OCI-LY7 (cell line): Measurements from ENCODE around the gene SRGAP3. TPM values are rescaled to one million over a fixed set of nuclear protein-coding genes. Genes with fewer than 3 reads are reported as not detected.

Experiments
- BruUV-seq: library from RNA; stranded (reverse); fragments of 400-500 nt; replicated peaks from 2 replicates; lab custom pipeline; 2021; lab: Mats Ljungman, UMichigan
- CTCF ChIA-PET: fragments of 300-600 bp; sonication (Branson Sonifier 250); formaldehyde crosslinking; loops from one replicate; lab custom pipeline; 2022; ENCODE audit warnings: antibody characterized with exemption; ENCODE audit not compliant: unreplicated experiment; lab: Charles Lee
- POLR2A ChIA-PET: fragments of 300-600 bp; sonication (Branson Sonifier 250); formaldehyde crosslinking; loops from one replicate; lab custom pipeline; 2022; ENCODE audit warnings: antibody characterized with exemption; lab: Charles Lee
- DNase-seq: peaks from one replicate; pipeline ENCODE4 v3.0.0-alpha.2; 2015; ENCODE audit warnings: low spot score
- H2AFZ ChIP-seq: fragments of 200-600 bp; sonication (generic), shearing (Covaris generic); 2 replicates; pipeline ENCODE4 v1.6.1; 2014; ENCODE audit warnings: mild to moderate bottlenecking, antibody characterized with exemption, low read length, moderate library complexity
- H3K27ac ChIP-seq: fragments of 200-600 bp; sonication (generic); 2 replicates; pipeline ENCODE4 v1.5.1; 2014; ENCODE audit warnings: mixed run types, low read depth, mild to moderate bottlenecking, moderate library complexity, low read length, inconsistent platforms; ENCODE audit not compliant: poor library complexity, severe bottlenecking
- H3K36me3 ChIP-seq: fragments of 200-600 bp; sonication (generic); 2 replicates; pipeline ENCODE4 v1.6.1; 2014; ENCODE audit warnings: mild to moderate bottlenecking, antibody characterized with exemption, low read length, moderate library complexity, mixed read lengths; ENCODE audit not compliant: insufficient read depth
- H3K4me1 ChIP-seq: fragments of 200-600 bp; sonication (generic); 2 replicates; pipeline ENCODE4 v1.5.1; 2014; ENCODE audit warnings: mild to moderate bottlenecking, low read length; ENCODE audit not compliant: insufficient read depth, poor library complexity, severe bottlenecking
- H3K4me2 ChIP-seq: fragments of 200-600 bp; sonication (generic); 2 replicates; pipeline ENCODE4 v1.6.1; 2014; ENCODE audit warnings: mild to moderate bottlenecking, low read length
- H3K4me3 ChIP-seq: fragments of 200-600 bp; sonication (generic); 2 replicates; pipeline ENCODE4 v1.5.1; 2014; ENCODE audit warnings: mild to moderate bottlenecking, low read depth, low read length; ENCODE audit not compliant: poor library complexity, severe bottlenecking
- H3K79me2 ChIP-seq: fragments of 200-600 bp; sonication (generic); 2 replicates; pipeline ENCODE4 v1.6.1; 2016; ENCODE audit warnings: low read depth, mild to moderate bottlenecking, low read length, moderate library complexity, mixed read lengths; ENCODE audit not compliant: insufficient read depth
- H3K9me2 ChIP-seq: fragments of 200-600 bp; sonication (generic); 2 replicates; pipeline ENCODE4 v1.6.1; 2016; ENCODE audit warnings: mild to moderate bottlenecking, low read length, mixed read lengths; ENCODE audit not compliant: insufficient read depth
- H3K9me3 ChIP-seq: fragments of 200-600 bp; sonication (generic); 2 replicates; pipeline ENCODE4 v1.6.1; 2014; ENCODE audit warnings: mild to moderate bottlenecking, mixed run types, low read length, mixed read lengths
- H4K20me1 ChIP-seq: fragments of 200-600 bp; sonication (generic); 2 replicates; pipeline ENCODE4 v1.6.1; 2014; ENCODE audit warnings: mild to moderate bottlenecking, antibody characterized with exemption, low read length, moderate library complexity, mixed read lengths; ENCODE audit not compliant: insufficient read depth
- EZH2phosphoT487 ChIP-seq: fragments of 200-600 bp; sonication (generic); IDR thresholded peaks from 2 replicates; pipeline ENCODE4 v1.6.1; 2018; ENCODE audit warnings: low read depth, borderline replicate concordance, mild to moderate bottlenecking, mixed run types, antibody characterized with exemption, low read length, moderate library complexity, mixed read lengths
- intact Hi-C: fragments of 100-400 bp; cut with micrococcal nuclease; formaldehyde crosslinking; loops from one replicate; pipeline ENCODE4 v1.10.0; 2022; ENCODE audit not compliant: unreplicated experiment
- total RNA-seq, 2 experiments: library from RNA; depleted of rRNA in 1 of 2; stranded (reverse); fragments of >200 nt in 1 of 2; shearing (Covaris generic) in 1 of 2; gene quantifications; 2 replicates each; pipeline ENCODE4 v1.2.3, GENCODE V29; 2014 to 2022
- TF ChIP-seq, protein P1 (sequence below): fragments of 200-600 bp; sonication (generic); conservative IDR thresholded peaks from 2 replicates; pipeline ENCODE4 v1.5.1; 2014; ENCODE audit warnings: mild to moderate bottlenecking, antibody characterized with exemption, low read length, moderate library complexity, mixed read lengths

The SRGAP3 gene
- total RNA-seq, 2 experiments from 2014 or later, result 1.5 to 1.7 TPM

DNA sequence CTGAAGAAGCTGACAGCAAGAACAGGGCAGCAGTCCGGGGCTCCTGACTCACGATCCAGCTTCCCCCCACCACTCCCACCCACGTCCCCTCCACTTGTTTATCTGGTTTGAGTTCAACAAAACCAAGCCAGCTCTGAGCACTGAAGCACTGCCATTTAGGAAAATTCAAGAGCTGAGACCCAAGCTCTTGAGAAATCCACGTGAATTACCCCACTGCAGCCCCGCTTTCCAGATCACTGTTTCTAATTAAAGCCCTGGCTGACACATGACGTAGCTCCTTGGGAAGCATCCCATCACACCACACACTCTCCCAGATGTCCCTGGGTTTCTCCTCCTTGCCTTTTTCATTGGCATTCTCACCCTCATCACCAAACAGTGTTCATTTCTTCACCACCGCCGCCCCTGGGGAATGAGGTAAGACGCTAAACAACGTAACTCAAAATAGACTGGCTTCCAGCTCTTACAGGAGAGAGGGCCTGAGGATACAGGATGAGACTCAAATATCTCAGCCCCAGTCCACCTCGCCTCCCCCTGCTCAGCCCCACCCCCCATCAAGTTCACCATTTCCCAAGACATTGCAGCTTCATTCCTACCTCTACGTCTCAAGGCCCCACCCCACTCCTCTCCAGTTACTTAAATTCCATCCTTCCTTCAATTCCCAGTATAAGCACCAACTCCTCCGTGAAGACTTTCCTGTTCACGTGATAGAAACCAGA is 95.4 kb downstream of the SRGAP3 start:
- Histone ChIP-seq H3K4me3 (no peak overlapping the region), H3K79me2 (no peaks in the 10 kb centered on the region), H2AFZ (no peak overlapping the region), H3K36me3 (no peaks in the 10 kb centered on the region), H4K20me1 (no peaks in the 10 kb centered on the region), H3K9me3 (no peaks in the 10 kb centered on the region), H3K4me1 (no peaks in the 10 kb centered on the region), H3K4me2 (no peak overlapping the region), H3K9me2 (no peaks in the 10 kb centered on the region), H3K27ac (no peak overlapping the region)
- no TSS peak for BruUV-seq
- POLR2A ChIA-PET, result interaction anchor here (0.6 to 0.7 kb wide), 2 partner anchors 78 to 327 kb away, joined by 3 to 4 read pairs; no protein-coding TSS in a partner anchor
- intact Hi-C loops, result no loop called here
- DNase-seq, result no peak
- CTCF ChIA-PET, result no interaction called here
- TF ChIP-seq EZH2phosphoT487, result no peak
- TF ChIP-seq, protein P1, sequence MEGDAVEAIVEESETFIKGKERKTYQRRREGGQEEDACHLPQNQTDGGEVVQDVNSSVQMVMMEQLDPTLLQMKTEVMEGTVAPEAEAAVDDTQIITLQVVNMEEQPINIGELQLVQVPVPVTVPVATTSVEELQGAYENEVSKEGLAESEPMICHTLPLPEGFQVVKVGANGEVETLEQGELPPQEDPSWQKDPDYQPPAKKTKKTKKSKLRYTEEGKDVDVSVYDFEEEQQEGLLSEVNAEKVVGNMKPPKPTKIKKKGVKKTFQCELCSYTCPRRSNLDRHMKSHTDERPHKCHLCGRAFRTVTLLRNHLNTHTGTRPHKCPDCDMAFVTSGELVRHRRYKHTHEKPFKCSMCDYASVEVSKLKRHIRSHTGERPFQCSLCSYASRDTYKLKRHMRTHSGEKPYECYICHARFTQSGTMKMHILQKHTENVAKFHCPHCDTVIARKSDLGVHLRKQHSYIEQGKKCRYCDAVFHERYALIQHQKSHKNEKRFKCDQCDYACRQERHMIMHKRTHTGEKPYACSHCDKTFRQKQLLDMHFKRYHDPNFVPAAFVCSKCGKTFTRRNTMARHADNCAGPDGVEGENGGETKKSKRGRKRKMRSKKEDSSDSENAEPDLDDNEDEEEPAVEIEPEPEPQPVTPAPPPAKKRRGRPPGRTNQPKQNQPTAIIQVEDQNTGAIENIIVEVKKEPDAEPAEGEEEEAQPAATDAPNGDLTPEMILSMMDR, result no peak

DNA sequence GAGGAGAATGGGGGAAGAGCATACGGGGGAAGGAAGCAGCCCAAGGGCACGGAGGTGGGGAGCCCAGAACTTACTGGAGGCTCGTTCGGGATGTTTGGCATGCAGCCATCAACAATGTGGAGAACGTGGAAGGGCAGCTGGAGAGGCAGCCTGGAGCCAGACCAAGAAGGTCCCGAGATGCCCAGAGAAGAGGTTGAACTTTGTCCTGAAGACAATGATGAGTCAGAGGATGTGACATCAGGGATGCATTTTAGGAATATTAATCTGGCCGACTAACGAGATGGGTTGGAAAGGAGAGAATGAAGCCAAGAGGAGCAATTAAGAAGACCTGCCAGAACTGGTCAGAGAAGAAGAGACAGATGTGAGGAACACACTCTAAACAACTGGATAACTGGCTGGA is 98.2 kb downstream of the SRGAP3 start:
- H3K4me1 ChIP-seq, result no peaks in the 10 kb centered on the region
- H2AFZ ChIP-seq, result no peak overlapping the region
- H3K4me3 ChIP-seq, result no peak overlapping the region
- no peaks in the 10 kb centered on the region for H3K9me2 ChIP-seq
- no TSS peak for BruUV-seq
- no peaks in the 10 kb centered on the region for H4K20me1 ChIP-seq
- intact Hi-C loops, result no loop called here
- no peak for TF ChIP-seq EZH2phosphoT487
- TF ChIP-seq, protein P1, result no peak
- no peaks in the 10 kb centered on the region for H3K79me2 ChIP-seq
- H3K27ac ChIP-seq, result no peak overlapping the region
- H3K36me3 ChIP-seq, result no peaks in the 10 kb centered on the region
- no peaks in the 10 kb centered on the region for H3K9me3 ChIP-seq
- POLR2A ChIA-PET, result no interaction called here
- CTCF ChIA-PET, result no interaction called here
- no peak overlapping the region for H3K4me2 ChIP-seq
- no peak for DNase-seq

DNA sequence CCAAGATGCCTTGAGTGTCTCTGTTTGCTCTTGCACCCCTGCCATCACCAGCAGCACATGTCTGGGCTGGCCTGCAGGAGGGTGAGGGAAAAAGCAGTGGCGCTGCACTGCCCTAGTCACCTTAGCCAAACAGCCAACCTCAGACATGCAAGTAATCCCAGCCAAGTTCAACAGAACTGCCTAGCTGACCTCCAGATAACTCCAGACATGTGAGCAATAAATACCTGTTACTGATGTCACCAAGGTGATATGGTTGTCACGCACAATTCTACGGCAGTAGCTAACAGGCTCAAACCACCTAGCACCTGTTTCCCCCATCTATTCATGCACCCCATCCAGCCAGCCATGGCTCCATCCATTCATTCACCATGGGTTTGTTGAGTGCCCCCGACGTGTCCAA is 99.9 kb downstream of the SRGAP3 start:
- H3K36me3 ChIP-seq, result no peaks in the 10 kb centered on the region
- no peaks in the 10 kb centered on the region for H3K4me1 ChIP-seq
- DNase-seq, result no peak
- H3K79me2 ChIP-seq, result no peaks in the 10 kb centered on the region
- H3K4me2 ChIP-seq, result no peak overlapping the region
- H3K4me3 ChIP-seq, result no peak overlapping the region
- BruUV-seq, result no TSS peak
- no peaks in the 10 kb centered on the region for H4K20me1 ChIP-seq
- H3K27ac ChIP-seq, result no peak overlapping the region
- intact Hi-C loops, result no loop called here
- H2AFZ ChIP-seq, result no peak overlapping the region
- ChIA-PET POLR2A (no interaction called here), CTCF (no interaction called here)
- H3K9me3 ChIP-seq, result no peaks in the 10 kb centered on the region
- H3K9me2 ChIP-seq, result no peaks in the 10 kb centered on the region
- TF ChIP-seq, protein P1, result no peak
- no peak for TF ChIP-seq EZH2phosphoT487
